SK-N-SH (cell line): ENCODE data around the gene NIN. TPM values are rescaled to one million over a fixed set of nuclear protein-coding genes. Genes with fewer than 3 reads are reported as not detected.

ENCODE experiments used
- CTCF ChIA-PET: fragments of 300-600, 350-600 bp; formaldehyde crosslinking; extraction: SDS; loops from one replicate; lab custom pipeline; 2021; lab: Yijun Ruan, JAX
- POLR2A ChIA-PET: fragments of 350-600 bp; sonication (Branson Sonifier 250); formaldehyde crosslinking; extraction: SDS; loops from one replicate; lab custom pipeline; 2020; ENCODE audit warnings: antibody characterized with exemption, inconsistent platforms; lab: Yijun Ruan, JAX
- DNase-seq: peaks from one replicate; pipeline ENCODE4 v3.0.0; 2012
- H2AFZ ChIP-seq: fragments of 200-600 bp; sonication (generic); 2 replicates; pipeline ENCODE4 v1.8.1; 2016; ENCODE audit warnings: antibody characterized with exemption, mild to moderate bottlenecking, low read depth
- H3F3A ChIP-seq: fragments of 200-600 bp; sonication (generic); replicated peaks from 2 replicates; pipeline ENCODE3; 2016; ENCODE audit warnings: antibody characterized with exemption, mild to moderate bottlenecking; ENCODE audit not compliant: insufficient read depth
- H3K27ac ChIP-seq, 2 experiments: fragments of 200-500 bp in 1 of 2; fragments of 200-600 bp in 1 of 2; sonication (Bioruptor generic) in 1 of 2; sonication (generic), shearing (Covaris generic) in 1 of 2; 2 replicates each; pipeline versions ENCODE4 v1.5.1 to v1.6.1; 2014 to 2016; ENCODE audit warnings: low read depth in 2 of 2, inconsistent platforms in 1 of 2, low read length in 1 of 2, mild to moderate bottlenecking in 1 of 2, mixed read lengths in 1 of 2
- H3K27me3 ChIP-seq: fragments of 200-600 bp; sonication (generic), shearing (Covaris generic); 2 replicates; pipeline ENCODE4 v1.6.1; 2016; ENCODE audit warnings: mixed run types; ENCODE audit not compliant: insufficient read depth
- H3K36me3 ChIP-seq, 2 experiments: fragments of 200-500 bp in 1 of 2; fragments of 200-600 bp in 1 of 2; sonication (Bioruptor generic) in 1 of 2; sonication (generic) in 1 of 2; replicated peaks in 1 of 2; 2 replicates each; pipeline versions ENCODE3 to v1.5.1; 2014 to 2016; ENCODE audit warnings: low read length in 1 of 2, mild to moderate bottlenecking in 1 of 2; ENCODE audit not compliant: insufficient read depth in 2 of 2, control insufficient read depth in 1 of 2
- H3K4me1 ChIP-seq, 2 experiments: fragments of 200-500 bp in 1 of 2; fragments of 200-600 bp in 1 of 2; sonication (Bioruptor generic) in 1 of 2; sonication (generic), shearing (Covaris generic) in 1 of 2; 2 replicates each; pipeline versions ENCODE4 v1.5.1 to v1.6.1; 2014 to 2016; ENCODE audit warnings: low read depth in 1 of 2, low read length in 1 of 2, mixed run types in 1 of 2; ENCODE audit not compliant: insufficient read depth in 2 of 2, control insufficient read depth in 1 of 2
- H3K4me2 ChIP-seq: fragments of 200-600 bp; sonication (generic), shearing (Covaris generic); 2 replicates; pipeline ENCODE4 v1.6.1; 2017; ENCODE audit warnings: mixed run types
- H3K4me3 ChIP-seq, 2 experiments: fragments of 200-500 bp in 1 of 2; fragments of 200-600 bp in 1 of 2; sonication (Bioruptor generic) in 1 of 2; sonication (generic), shearing (Covaris generic) in 1 of 2; 2 replicates each; pipeline versions ENCODE4 v1.5.1 to v1.8.1; 2014 to 2016; ENCODE audit warnings: low read depth in 2 of 2, inconsistent platforms in 1 of 2, low read length in 1 of 2, mild to moderate bottlenecking in 1 of 2, mixed read lengths in 1 of 2, moderate library complexity in 1 of 2
- H3K79me2 ChIP-seq: fragments of 200-600 bp; sonication (generic); 2 replicates; pipeline ENCODE4 v1.8.1; 2017; ENCODE audit warnings: mild to moderate bottlenecking; ENCODE audit not compliant: insufficient read depth
- H3K9ac ChIP-seq: fragments of 200-600 bp; sonication (generic); 2 replicates; pipeline ENCODE4 v1.6.1; 2017; ENCODE audit warnings: mixed run types
- H3K9me2 ChIP-seq: fragments of 200-600 bp; sonication (generic); 2 replicates; pipeline ENCODE4 v1.6.1; 2017; ENCODE audit warnings: mixed run types
- H3K9me3 ChIP-seq: fragments of 200-600 bp; sonication (generic); 2 replicates; pipeline ENCODE4 v1.6.1; 2017; ENCODE audit warnings: mixed run types, mild to moderate bottlenecking, moderate library complexity
- H4K20me1 ChIP-seq: fragments of 200-600 bp; sonication (generic); 2 replicates; pipeline ENCODE4 v1.6.1; 2017; ENCODE audit warnings: mild to moderate bottlenecking, mixed run types; ENCODE audit not compliant: insufficient read depth
- EP300 ChIP-seq, 2 experiments: IDR thresholded peaks; 2 replicates each; pipeline versions ENCODE4 v1.4.0 to v1.6.1; 2012; ENCODE audit warnings: borderline replicate concordance in 1 of 2, low read depth in 1 of 2, low read length in 1 of 2
- PBX3 ChIP-seq: IDR thresholded peaks from 2 replicates; pipeline ENCODE4; 2012
- POLR2AphosphoS5 ChIP-seq: IDR thresholded peaks from 2 replicates; pipeline ENCODE4 v1.6.1; 2012; ENCODE audit warnings: low read depth, low read length
- RCOR1 ChIP-seq: fragments of 150-350 bp; IDR thresholded peaks from 2 replicates; pipeline ENCODE4 v1.6.1; 2017; ENCODE audit warnings: antibody characterized with exemption, low read length
- SIN3A ChIP-seq: IDR thresholded peaks from 2 replicates; pipeline ENCODE4 v1.6.1; 2012; ENCODE audit warnings: low read depth, mild to moderate bottlenecking, low read length, moderate library complexity, borderline replicate concordance
- SMC3 ChIP-seq: IDR thresholded peaks from 2 replicates; pipeline ENCODE4 v1.6.1; 2012; ENCODE audit warnings: low read depth, low read length, improper control_type of control experiment
- TEAD4 ChIP-seq: IDR thresholded peaks from 2 replicates; pipeline ENCODE4 v1.4.0; 2012; ENCODE audit warnings: mild to moderate bottlenecking, borderline replicate concordance; ENCODE audit not compliant: insufficient read depth
- USF1 ChIP-seq: IDR thresholded peaks from 2 replicates; pipeline ENCODE4 v1.4.0; 2012; ENCODE audit warnings: low read depth, borderline replicate concordance
- USF2 ChIP-seq: fragments of 150-350 bp; IDR thresholded peaks from 2 replicates; pipeline ENCODE4 v1.6.1; 2017; ENCODE audit warnings: antibody characterized with exemption, low read length, low read depth, borderline replicate concordance
- YY1 ChIP-seq: IDR thresholded peaks from 2 replicates; pipeline ENCODE4 v1.4.0; 2012; ENCODE audit warnings: low read depth, mild to moderate bottlenecking
- ZBTB33 ChIP-seq: IDR thresholded peaks from 2 replicates; pipeline ENCODE4 v1.4.0; 2012; ENCODE audit warnings: low read depth, borderline replicate concordance
- WGBS: methylation state at CpG from one replicate; pipeline ENCODE4 v1.1.6; 2017; ENCODE audit warnings: low lambda C conversion rate; 5-methylcytosine and 5-hydroxymethylcytosine counted together
- polyA plus RNA-seq, 3 experiments: library from polyadenylated mRNA; depleted of rRNA; stranded (reverse); fragments of >200 nt; gene quantifications; 2 replicates each; pipeline ENCODE4 v1.2.3, GENCODE V29; 2012

Gene NIN
- polyA plus RNA-seq, 1 of the 3 experiments (the other 2 are of a cell fraction): 10.0 TPM

- no peak for TF ChIP-seq SMC3
- no peak for TF ChIP-seq ZBTB33
- TF ChIP-seq SIN3A: no peak
- TF ChIP-seq USF2: no peak
- TF ChIP-seq USF1: no peak
- TF ChIP-seq RCOR1: no peak
- no peak for TF ChIP-seq POLR2AphosphoS5
- no peak for TF ChIP-seq PBX3
- no peak for TF ChIP-seq YY1
- TF ChIP-seq TEAD4: no peak
- TF ChIP-seq EP300 (IDR thresholded peaks at IDR 0.05; ENCODE audit: borderline replicate concordance in 1 of 2, low read depth in 1 of 2, low read length in 1 of 2): no peak
- H3K27me3 ChIP-seq: no peaks in the 10 kb centered on the region
- ChIA-PET POLR2A (no interaction called here), CTCF (interaction anchor here (1.5 kb wide), 1 partner anchor 26 kb away, joined by 5 read pairs; no protein-coding TSS in a partner anchor)
- no peaks in the 10 kb centered on the region for H3K9me3 ChIP-seq
- no peak for DNase-seq
- H3K4me2 ChIP-seq: no peak overlapping the region
- H2AFZ ChIP-seq: no peak overlapping the region
- H3K36me3 ChIP-seq: peaks cover 65 to 86% of the 10 kb centered on the region in 2 experiments
- WGBS: 95% methylated on average over 6 of the region's 6 CpGs
- no peaks in the 10 kb centered on the region for H4K20me1 ChIP-seq
- H3F3A ChIP-seq: peaks cover 18% of the 10 kb centered on the region
- H3K79me2 ChIP-seq: no peaks in the 10 kb centered on the region
- H3K4me1 ChIP-seq: no peaks in the 10 kb centered on the region; a peak in 2 of 4 replicates
- H3K9ac ChIP-seq: no peak overlapping the region
- H3K27ac ChIP-seq: no peak overlapping the region
- no peaks in the 10 kb centered on the region for H3K9me2 ChIP-seq
- H3K4me3 ChIP-seq: no peak overlapping the region
These were observed 102.1 kb downstream of the NIN start for GRCh38 chr14:50728836-50729235.
